Activated T-helper 9 cell treated with anti-CD3 and anti-CD28 coated beads, Interleukin-2, amount 50 U/mL, for 16 hours (primary cell): ENCODE data around the gene MGLL.
"Not testable (repeated sequence)": the region's sequence is repeated elsewhere in the genome, so short reads cannot be mapped to it uniquely, and the experiment has no call there.

Experiments
- DNase-seq: peaks from one replicate; pipeline ENCODE4 v3.0.0-alpha.2; 2020; ENCODE audit warnings: low read depth

Gene MGLL

DNA sequence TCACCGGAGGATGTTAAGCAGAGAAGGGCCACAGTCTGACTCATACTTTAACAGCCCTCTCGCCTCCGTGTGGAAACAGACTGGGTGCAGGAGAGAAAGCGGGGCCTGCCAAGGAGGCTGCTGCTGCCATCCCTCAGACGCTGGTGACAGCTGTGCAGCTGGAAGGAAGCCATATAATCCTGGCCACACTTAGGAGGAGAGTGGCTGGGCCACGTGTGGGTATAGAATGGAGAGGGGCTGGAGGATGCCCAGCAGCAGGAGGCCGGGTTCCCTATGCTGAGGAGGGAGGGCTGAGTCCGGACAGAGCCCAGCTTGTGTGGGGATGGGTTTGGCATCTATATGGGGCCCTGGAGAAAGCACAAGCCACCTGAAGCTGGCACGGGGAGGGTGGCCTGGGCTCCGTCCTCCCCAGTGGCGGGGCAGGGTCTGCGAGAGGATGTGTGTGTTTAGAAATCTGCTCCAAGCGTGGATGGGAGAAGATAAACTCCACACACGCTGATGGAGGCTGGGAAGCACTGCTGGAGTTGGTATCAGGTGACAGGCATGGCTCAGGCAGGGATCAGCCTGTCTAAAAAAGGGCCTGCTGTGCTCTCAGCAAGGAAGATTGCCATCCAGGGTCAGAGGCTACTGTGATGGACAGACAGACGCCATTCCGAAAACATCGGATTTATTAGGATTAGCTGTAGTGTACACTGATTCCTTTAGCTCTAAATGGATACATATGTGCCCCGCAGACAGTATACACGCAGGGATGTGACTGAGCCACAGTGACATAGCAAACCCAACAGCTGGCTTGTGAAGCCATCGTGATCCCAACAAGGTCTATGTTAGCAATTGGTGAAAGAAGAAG is 133.7 kb downstream of the MGLL start:
- no peak for DNase-seq

DNA sequence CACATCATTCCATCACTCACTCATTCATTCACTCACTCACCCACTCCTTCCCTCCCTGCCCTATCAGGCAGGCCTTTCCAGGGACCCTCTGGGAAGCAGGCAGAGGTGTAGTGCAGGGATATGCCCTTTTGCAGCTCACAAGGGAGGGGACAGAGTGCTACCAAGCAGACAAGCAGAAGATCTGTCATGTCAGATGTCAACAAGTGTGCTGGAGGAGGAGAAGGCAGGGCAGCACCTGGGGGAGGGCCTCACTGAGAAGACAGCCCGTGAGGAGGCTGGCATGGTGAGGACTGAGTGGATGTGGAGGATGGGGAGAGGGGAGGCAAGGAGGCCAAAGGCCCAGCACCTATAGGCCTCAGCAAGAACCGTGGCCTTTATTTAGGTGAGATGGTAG is 134.3 kb downstream of the MGLL start:
- no peak for DNase-seq

DNA sequence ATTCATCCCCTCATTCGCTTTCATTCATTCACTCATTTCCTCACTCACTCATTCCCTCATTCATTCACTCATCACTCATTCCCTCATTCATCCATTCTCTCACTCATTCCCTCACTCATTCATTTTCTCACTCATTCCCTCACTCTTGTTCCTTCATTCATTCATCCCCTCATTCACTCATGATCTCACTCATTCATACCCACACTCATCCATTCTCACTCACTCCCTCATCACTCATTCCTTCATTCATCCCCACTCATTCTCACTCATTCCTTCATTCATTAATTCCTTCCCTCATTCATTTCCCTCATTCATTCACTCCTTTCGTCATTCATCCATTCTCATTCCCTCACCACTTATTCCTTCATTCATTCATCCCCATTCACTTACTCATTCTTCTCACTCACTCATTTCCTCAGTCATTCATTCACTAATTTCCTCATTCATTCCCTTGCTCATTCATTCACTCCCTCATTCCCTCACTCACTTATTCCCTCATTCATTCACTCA is 135.0 kb downstream of the MGLL start:
- DNase-seq: no peak

DNA sequence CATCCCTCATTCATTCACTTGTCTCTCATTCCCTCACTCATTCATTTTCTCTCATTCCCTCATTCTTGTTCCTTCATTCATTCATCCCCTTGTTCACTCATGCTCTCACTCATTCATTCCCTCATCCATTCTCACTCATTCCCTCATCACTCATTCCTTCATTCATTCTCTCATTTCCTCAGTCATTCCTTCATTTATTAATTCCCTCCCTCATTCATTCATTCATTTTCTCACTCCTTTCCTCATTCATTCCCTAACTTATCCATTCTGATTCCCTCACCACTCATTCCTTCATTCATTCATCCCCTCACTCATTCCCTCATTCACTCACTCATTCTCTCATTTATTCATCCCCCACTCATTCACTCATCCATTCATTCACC is 135.8 kb downstream of the MGLL start:
- no peak for DNase-seq

DNA sequence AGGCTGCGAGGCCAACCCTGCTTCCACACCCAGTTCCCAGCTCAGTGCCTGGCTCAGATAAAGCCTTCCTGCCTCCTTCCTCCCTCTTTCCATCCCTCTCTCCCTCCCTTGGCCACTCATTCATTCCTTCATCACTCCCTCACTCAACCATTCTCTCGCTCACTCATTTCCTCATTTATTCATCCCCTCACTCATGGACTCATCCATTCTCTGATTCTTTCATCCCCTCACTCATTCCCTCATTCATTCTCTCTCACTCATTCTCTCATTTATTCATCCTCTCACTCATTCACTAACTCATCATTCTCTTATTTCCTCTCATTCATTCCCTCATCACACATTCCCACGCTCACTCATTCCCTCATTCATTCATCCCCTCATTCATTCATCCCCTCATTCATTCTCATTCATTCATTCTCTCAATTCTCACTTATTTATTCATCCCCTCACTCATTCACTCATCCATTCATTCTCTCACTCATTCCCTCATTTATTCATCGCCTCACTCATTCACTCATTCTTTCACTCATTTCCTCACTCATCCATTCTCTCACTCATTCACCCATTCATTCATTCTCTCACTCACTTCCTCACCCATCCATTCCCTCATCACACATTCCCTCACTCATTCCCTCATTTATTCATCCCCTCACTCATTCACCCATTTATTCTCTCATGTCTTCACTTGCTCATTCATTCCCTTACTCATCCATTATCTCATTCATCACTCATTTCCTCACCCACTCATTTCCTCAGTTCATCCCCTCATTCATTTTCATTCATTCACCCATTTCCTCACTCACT is 136.4 kb downstream of the MGLL start:
- no peak for DNase-seq

DNA sequence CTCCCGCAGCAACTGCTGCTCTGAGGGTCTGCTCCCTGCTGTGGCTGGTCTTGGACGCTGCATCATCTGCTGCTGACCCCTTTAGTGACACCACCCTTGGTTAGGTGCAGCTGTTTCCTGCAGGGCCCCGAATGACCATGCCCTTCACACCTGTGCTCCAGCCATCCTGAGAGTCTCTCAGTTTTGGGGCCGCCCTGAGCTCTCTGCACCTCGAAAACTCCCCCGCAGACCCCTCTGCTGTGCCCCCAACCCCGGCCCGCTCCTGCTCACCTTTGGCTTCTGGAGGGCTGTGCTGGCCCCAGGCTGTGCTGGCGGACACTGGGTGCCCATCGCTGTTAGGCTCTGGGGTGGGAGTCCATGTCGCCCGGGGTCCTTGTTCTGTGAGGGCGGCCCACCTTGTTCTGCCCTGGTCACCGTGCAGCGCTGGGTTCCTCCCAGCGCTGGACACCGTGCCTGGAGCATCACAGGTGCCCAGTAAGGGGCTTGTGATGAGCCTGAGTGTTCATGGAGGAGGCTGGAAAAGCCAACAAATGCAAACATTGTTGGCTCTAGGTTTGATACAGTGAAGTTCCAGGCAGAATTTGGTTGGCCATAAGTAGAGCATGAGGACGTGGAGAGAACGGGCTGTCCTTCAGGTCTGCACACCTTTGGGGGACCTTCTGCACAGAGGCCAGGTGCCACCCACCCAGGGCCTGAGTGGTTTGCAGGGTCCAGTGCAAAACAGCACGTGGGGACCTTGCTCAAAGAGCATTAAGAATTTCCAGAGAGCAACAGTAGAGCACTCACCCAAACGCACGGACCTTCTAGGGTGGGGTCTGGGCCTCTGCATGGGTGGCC is 137.2 kb downstream of the MGLL start:
- no peak for DNase-seq

DNA sequence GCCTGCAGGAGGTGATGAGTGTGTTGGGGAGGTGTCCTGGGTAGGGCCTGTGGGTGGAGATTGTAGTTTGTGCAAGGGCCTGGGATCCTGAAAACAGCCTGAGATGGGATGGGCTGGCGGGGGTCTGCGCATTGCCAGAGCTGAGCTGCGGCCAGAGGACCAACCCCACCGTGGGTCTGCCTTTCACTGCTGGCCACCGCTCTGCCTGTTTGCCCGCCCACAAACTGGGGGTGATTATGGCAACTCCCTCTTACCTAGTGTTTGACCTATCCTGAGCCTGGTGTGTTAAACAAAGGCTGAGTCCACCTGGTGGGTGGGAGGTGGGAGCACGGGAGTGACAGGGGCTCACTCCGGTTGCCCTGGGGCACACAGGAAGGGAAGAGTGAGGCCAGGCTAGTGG is 139.8 kb downstream of the MGLL start:
- DNase-seq: no peak

DNA sequence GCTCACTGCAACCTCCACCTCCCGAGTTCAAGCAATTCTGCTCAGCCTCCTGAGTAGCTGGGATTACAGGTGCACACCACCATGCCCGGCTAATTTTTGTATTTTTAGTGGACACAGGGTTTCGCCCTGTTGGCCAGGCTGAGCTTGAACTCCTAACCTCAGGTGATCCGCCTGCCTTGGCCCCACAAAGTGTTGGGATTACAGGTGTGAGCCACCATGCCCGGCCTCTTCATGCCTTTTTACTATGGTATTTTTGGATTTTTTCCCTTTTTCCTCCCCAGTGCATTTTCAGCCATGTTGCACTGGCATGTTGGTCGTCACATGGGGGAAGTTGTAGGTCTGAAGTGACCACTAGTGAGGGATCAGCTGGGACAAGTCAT is 140.2 kb downstream of the MGLL start:
- DNase-seq: not testable (repeated sequence)

DNA sequence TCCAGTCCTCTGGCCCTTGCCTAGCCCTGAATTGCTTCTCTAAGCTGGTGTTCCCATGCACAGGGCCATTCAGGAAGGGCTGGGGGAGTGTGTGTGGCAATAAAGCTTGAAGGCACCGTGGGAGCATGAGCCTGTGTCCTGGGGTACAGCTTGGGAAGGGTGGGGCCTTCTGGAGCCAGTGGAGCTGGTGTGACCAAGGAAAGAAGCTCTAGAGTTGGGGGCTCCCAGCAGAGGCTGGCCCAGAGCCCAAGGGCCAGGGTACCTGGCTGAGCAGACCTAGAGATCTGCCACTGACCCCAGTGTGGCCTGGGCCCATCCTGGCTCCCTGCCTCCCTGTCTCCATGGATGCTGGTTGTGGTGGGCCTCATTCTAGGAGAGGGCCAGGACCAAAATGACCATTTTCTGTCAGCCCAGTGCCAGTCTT is 141.5 kb downstream of the MGLL start:
- no peak for DNase-seq

DNA sequence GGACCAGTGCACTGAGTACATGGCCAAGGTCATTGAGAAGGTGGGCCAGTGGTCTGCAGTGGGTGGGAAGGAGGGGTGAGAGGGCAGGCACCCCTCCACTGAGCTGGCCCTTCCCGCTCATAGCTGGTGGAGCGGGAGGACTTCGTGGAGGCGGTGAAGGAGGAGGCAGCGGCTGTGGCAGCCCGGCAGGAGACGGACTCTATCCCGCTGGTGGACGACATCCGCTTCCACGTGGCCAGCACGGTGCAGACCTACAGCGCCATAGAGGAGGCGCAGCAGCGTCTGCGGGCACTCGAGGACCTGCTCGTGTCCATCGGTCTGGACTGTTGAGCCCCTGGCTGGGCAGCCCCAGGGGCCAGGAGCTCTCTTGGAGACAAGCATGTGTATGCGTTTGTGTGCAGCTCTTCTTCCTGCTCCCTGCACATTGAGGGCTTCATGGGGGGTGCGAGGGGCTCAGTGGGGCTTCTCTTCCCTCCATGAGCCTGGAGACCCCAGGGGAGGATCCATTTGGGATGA is 142.1 kb downstream of the MGLL start:
- DNase-seq: no peak

DNA sequence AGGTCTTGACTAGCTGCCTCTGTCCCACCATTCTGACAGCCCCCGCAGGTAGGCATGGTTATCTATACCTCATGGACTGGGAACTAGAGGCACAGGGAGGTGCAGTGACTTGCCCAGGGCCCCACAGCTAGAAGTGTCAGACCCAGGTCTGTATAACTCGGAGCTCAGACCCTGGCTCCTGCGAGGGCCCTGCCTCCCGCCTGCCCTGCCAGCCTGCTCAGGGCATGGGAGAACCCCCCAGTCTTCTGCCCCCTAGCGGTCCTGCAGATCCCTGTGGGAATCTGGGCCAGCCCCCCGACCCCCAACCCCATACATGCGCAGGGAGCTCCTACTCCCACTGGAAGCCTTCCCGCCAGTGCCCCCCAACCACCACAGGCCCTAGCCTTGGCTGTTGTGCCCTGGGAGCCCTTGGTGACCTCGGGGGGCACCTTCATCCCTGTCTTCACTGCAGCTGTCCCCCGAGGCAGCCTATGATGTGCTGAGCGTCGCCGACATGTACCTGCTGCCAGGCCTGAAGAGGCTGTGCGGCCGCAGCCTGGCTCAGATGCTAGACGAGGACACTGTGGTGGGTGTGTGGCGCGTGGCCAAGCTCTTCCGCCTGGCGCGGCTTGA is 142.7 kb downstream of the MGLL start:
- DNase-seq: no peak

DNA sequence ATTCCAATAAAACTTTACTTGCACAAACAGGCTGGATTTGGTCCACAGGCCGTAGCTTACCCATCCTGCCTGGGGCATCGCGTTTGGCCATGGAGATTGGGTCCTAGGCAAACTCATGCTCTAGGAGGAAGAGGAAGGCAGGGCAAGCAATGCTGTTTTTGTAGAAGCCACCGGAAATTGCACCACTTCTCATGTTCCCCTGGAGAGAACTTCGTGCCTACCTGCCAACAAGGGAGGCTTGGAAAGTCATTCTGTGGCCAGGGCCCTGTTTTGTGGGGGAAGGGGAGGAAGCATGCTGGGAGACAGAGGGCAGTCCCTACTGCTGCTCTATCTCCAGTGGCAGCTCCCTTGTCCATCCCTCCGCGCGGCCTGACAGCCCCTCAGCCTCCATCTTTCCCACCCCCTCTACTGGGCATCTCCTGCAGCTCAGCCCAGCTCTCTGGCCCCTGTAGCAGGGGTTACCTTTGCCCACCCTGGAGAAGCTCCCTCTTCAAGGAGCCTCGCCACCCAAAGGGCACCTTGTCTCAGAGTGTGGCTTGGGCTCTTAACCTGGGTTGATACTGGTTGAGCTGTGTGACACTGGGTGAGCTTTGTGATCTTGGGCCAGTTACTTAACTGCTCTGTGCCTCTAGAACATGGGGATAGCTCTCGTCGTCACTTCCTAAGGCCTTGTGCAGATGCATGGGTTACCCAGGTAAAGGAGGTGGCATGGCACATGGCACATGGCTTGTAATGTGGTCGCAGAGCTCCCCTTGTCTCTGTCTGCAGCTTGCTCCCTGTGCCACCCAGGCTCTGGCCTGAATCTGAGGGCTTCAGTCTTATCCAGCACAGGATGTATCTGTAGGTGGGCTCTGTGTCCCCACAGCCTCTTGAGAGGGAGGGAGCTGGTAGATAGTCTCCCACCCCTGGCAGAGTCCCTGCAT is 143.4 kb downstream of the MGLL start:
- DNase-seq: no peak

DNA sequence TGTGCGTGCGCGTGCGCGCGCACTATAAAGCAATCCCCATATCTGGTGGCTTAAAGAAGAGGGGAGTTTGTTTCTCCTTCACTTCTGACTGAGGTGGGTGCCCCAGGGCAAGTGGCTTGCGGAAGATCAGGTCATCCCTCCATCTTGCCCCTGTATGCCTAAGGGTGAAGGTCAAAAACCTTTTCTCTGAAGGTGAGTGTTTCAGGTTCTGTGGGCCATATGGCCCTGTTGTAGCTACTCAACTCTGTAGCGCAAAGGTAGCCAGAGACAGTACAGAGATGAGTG is 144.1 kb downstream of the MGLL start:
- DNase-seq: no peak

DNA sequence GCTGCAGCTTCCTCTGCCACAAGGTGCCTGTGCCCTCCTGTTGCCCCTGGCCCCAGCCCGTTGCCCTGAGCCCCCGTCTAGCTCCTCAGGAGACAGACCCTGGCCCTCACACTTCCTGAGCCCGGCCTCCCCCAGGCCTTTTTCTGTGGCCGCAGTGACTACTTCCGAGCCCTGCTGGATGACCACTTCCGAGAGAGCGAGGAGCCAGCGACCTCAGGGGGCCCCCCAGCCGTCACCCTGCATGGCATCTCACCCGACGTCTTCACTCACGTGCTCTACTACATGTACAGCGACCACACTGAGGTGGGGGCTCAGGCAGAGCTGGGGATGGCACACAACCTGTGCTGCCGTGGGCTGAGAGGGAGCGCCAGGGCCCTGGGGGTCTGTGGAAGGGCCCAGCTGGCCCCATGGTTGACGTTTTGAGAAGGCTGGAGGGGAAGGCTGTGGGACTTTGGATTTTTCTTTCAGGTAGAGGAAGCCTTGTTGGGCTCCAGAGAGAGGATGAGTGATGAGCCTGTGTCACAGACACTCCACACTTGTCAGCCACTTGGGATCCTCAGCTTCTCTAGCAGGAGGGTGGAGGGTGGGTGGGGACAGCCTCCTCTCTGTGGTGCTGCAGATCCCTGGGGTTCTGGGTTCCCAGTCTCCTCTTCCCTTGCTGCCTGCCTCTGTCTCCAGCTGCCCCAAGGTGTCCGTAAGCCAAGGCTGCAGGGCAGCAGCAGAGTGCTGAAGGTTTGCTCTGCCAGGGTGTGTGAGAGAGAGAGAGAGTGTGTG is 144.6 kb downstream of the MGLL start:
- DNase-seq: no peak

DNA sequence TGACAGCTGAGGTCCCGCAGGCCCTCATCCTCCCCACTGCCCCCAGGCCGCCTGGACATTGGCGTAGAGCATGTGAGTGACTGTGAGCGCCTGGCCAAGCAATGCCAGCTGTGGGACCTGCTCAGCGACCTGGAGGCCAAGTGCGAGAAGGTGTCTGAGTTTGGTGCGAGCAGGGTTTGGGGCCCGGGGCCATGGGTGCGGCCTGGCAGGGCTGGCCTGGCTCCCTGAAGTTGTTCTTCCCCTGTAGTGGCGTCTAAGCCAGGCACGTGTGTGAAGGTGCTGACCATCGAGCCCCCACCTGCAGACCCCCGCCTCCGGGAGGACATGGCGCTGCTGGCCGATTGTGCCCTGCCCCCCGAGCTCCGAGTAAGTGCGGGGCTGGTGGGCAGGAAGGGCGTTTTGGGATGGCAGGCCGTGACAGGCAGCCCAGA is 145.4 kb downstream of the MGLL start:
- DNase-seq: no peak

DNA sequence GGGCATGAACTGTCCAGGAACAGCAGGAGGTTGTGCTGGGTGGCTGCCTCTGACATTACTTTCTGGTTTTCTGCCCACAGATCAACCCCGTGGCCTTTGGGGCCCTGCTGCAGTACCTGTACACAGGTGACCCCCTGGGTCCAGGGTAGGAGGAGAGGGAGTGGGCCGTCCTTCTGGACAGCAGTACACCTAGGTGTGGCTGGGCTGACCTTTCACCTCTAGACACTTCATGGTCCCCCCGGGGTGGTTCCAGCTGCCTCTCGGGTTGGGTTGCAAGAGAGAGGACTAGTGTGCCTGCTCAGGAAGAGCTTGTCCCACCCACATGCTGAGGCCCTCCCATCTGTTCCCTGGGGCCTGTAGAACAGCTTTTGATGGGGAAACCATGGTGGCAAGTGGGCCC is 145.9 kb downstream of the MGLL start:
- DNase-seq: no peak

DNA sequence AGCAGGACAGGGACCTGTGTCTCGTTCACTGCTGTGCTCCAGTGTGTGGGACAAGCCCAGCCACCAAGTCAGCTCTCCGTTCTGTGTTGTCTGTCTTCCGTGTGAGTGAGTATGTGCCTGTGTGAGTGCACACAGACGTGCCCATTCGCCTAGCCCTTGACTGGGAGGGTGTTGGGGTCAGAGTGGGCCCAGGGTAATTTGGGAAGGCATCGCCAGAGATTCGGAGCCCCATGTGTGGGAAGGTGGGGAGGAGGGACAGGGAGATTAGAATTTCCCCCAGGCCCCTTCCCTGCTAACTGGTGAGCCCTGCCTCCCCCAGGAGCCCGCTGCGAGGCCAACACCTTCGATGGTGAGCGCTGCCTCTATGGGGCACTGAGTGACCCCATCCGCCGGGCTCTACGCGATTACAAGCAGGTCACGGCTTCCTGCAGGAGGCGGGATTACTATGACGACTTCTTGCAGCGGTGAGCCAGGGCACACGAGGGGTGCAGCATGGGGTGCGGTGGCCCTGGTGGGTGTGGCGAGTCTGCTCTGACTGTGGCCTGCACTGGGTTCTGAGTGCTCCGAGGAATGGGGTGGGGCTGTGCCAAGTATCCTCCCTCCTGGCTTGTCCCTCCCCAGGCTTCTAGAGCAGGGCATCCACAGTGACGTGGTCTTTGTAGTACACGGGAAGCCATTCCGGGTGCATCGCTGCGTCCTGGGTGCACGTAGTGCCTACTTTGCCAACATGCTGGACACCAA is 146.5 kb downstream of the MGLL start:
- DNase-seq: no peak

DNA sequence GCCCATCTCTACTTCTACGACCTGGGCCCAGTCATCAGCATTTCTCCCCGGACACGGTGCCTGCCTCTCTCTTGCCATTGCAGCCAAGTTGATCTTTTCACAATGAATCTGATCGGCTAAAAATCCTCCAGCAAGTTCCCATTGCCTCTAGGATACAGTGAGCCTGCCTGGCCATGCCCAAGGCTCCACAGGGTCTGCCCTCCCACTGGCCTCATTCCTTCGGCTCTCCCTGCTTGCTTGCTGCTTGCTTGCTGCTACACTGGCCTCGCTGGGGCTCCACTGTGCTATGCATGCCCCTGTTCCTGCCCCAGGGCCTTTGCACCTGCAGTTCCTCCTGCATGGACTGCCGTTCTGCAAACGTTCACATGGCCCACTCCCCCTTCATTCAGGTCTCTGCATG is 147.5 kb downstream of the MGLL start:
- no peak for DNase-seq

DNA sequence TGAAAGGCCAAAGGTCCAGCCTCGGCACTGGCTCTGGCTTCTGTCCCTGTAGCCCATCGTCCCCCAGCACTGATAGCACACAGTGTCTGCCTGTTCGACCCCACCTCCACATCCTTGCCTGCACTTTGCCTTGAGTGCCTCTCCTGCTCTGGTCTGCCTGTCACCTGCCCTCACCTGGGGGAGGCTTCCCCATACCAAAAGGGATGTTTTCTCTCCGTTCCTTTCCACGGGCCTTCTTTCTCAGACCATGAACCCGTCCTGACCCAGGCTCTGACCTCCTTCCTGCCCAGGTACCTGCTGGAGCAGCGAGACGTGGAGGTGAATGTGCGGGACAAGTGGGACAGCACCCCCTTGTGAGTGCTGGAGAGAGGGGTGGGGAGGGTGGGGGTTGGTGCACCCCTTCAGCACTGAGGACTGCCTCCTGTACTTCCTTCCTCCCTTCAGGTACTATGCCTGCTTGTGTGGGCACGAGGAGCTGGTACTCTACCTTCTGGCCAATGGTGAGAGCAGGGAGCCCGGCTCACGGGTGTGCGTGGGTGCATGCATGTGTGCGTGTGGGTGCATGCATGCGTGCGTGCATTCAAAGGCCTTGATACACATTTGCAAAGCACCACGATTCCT is 148.1 kb downstream of the MGLL start:
- no peak for DNase-seq
